T-cell (primary cell): ENCODE results near the gene HTR3A. TPM values are rescaled to one million over a fixed set of nuclear protein-coding genes. Genes with fewer than 3 reads are reported as not detected.

Source experiments
- ATAC-seq, 4 experiments: fragments of 200-7000 bp in 3 of 4; fragments of 150-1000 bp in 1 of 4; cut with Tn5 transposase; replicated peaks in 1 of 4; 1 replicate in 3 of 4; 2 replicates in 1 of 4; pipeline ENCODE4 v1.10.0; 2021; ENCODE audit warnings: moderate library complexity in 3 of 4, mild to moderate bottlenecking in 2 of 4, moderate number of reproducible peaks in 1 of 4
- CTCF ChIA-PET, 2 donors: fragments of 300-600 bp; sonication (Branson Sonifier 250); formaldehyde crosslinking; loops; one replicate each; lab custom pipeline; 2022; ENCODE audit warnings: antibody characterized with exemption in 2 of 2; lab: Charles Lee
- POLR2A ChIA-PET, 2 donors: fragments of 300-600 bp; sonication (Branson Sonifier 250); formaldehyde crosslinking; loops; one replicate each; lab custom pipeline; 2022; ENCODE audit warnings: antibody characterized with exemption in 2 of 2; lab: Charles Lee
- DNase-seq, 35 experiments: peaks; one replicate each; pipeline versions ENCODE4 v3.0.0 to v3.0.0-alpha.2; 2013 to 2023
- H3K27ac ChIP-seq: one replicate; pipeline ENCODE4 v1.5.1; 2013; ENCODE audit warnings: low read length
- H3K27me3 ChIP-seq, 2 experiments: replicated peaks in 1 of 2; 1 replicate in 1 of 2; 2 replicates in 1 of 2; pipeline versions ENCODE4 v1.6.1 to v1.7.0; 2013; ENCODE audit warnings: low read length in 1 of 2, mixed read lengths in 1 of 2; ENCODE audit not compliant: control insufficient read depth in 2 of 2, insufficient read depth in 2 of 2; ENCODE audit errors: extremely low read depth in 1 of 2
- H3K36me3 ChIP-seq, 2 donors: 1 replicate in 1 of 2; 2 replicates in 1 of 2; pipeline versions ENCODE4 v1.6.1 to v1.7.0; 2013; ENCODE audit warnings: low read length in 1 of 2; ENCODE audit not compliant: control insufficient read depth in 2 of 2, insufficient read depth in 1 of 2; ENCODE audit errors: extremely low read depth in 1 of 2
- H3K4me1 ChIP-seq, 2 experiments: 1 replicate in 1 of 2; 2 replicates in 1 of 2; pipeline versions ENCODE4 v1.6.1 to v1.7.0; 2013; ENCODE audit warnings: low read length in 2 of 2, mixed read lengths in 1 of 2; ENCODE audit not compliant: insufficient read depth in 2 of 2, control insufficient read depth in 1 of 2; ENCODE audit errors: extremely low read depth in 1 of 2
- H3K4me3 ChIP-seq, 2 donors: 1 replicate in 1 of 2; 2 replicates in 1 of 2; pipeline versions ENCODE4 v1.5.1 to v1.7.0; 2013; ENCODE audit warnings: mild to moderate bottlenecking in 2 of 2, low read length in 1 of 2, moderate library complexity in 1 of 2; ENCODE audit not compliant: control insufficient read depth in 1 of 2; ENCODE audit errors: extremely low read depth in 1 of 2
- H3K9me3 ChIP-seq: 2 replicates; pipeline ENCODE4 v1.7.0; 2013
- H3K27ac Mint-ChIP-seq, 2 donors: one replicate each; pipeline ENCODE4 v1.8.0; 2020 to 2021; ENCODE audit warnings: mild to moderate bottlenecking in 2 of 2, mixed read lengths in 2 of 2
- H3K27me3 Mint-ChIP-seq, 2 donors: one replicate each; pipeline ENCODE4 v1.8.0; 2021 to 2022; ENCODE audit warnings: mixed read lengths in 2 of 2
- H3K36me3 Mint-ChIP-seq: one replicate; pipeline ENCODE4 v1.8.0; 2021; ENCODE audit warnings: mixed read lengths
- H3K4me1 Mint-ChIP-seq, 3 donors: one replicate each; pipeline ENCODE4 v1.8.0; 2020 to 2022; ENCODE audit warnings: mixed read lengths in 3 of 3, mild to moderate bottlenecking in 1 of 3
- H3K4me3 Mint-ChIP-seq, 3 donors: one replicate each; pipeline ENCODE4 v1.8.0; 2020 to 2022; ENCODE audit warnings: mild to moderate bottlenecking in 3 of 3, mixed read lengths in 3 of 3, moderate library complexity in 3 of 3
- H3K9me3 Mint-ChIP-seq, 3 donors: one replicate each; pipeline ENCODE4 v1.8.0; 2020 to 2022; ENCODE audit warnings: mixed read lengths in 3 of 3
- WGBS: methylation state at CpG from one replicate; pipeline ENCODE4 v1.1.5; 2013; ENCODE audit warnings: missing lambda C conversion rate; ENCODE audit not compliant: insufficient coverage; 5-methylcytosine and 5-hydroxymethylcytosine counted together
- total RNA-seq, 35 experiments: library from RNA in 6 of 35; stranded (reverse) in 6 of 35; fragments of 120-200 nt in 1 of 35; gene quantifications; one replicate each; pipeline versions ENCODE4 v1.2.1 to v1.2.4 and lab custom pipeline; 2013 to 2026

HTR3A gene
- total RNA-seq, 5 donors from 2014 or later (not counting 1 experiment from before 2014, with no cell fraction given) = 0.13 TPM; not detected in 4

- Histone ChIP-seq H3K4me1 (no peaks in the 10 kb centered on the region), H3K27me3 (peaks cover 0 to 21% of the 10 kb centered on the region in 2 experiments), H3K4me3 (no peak overlapping the region), H3K9me3 (no peaks in the 10 kb centered on the region), H3K36me3 (no peaks in the 10 kb centered on the region), H3K27ac (no peak overlapping the region)
- no peaks in the 10 kb centered on the region for H3K4me1 Mint-ChIP-seq
- H3K4me3 Mint-ChIP-seq = no peak overlapping the region
- H3K36me3 Mint-ChIP-seq = no peaks in the 10 kb centered on the region
- peaks cover 5 to 6% of the 10 kb centered on the region in 2 donors for H3K27me3 Mint-ChIP-seq
- WGBS = 90% methylated on average over 10 of the region's 15 CpGs
- ATAC-seq (no peak), DNase-seq (no peak)
- no peak overlapping the region for H3K27ac Mint-ChIP-seq
- ChIA-PET CTCF (no interaction called here), POLR2A (interaction anchor here in 1 of 2 donors (0.6 kb wide), 1 partner anchor 207 kb away, joined by 3 read pairs; no protein-coding TSS in a partner anchor)
- H3K9me3 Mint-ChIP-seq = no peaks in the 10 kb centered on the region
These were observed 3.3 kb upstream of the HTR3A start for GRCh38 chr11:113971506-113972195.

- H3K4me3 Mint-ChIP-seq = no peak overlapping the region
- peaks cover 0 to 46% of the 10 kb centered on the region in 2 experiments for H3K27me3 ChIP-seq
- ChIA-PET POLR2A (interaction anchor here in 1 of 2 donors (0.6 kb wide), 1 partner anchor 20 kb away, joined by 5 read pairs; no protein-coding TSS in a partner anchor), CTCF (interaction anchor here in 1 of 2 donors (0.8 kb wide), 1 partner anchor 283 kb away, joined by 3 read pairs; no protein-coding TSS in a partner anchor)
- no peak for ATAC-seq
- WGBS = 12% methylated on average over 3 of the region's 4 CpGs
- no peaks in the 10 kb centered on the region for H3K9me3 Mint-ChIP-seq
- no peaks in the 10 kb centered on the region for H3K36me3 Mint-ChIP-seq
- H3K4me1 Mint-ChIP-seq = peaks cover 0 to 2% (median 0%) of the 10 kb centered on the region in 3 donors
- H3K36me3 ChIP-seq = no peaks in the 10 kb centered on the region
- H3K27ac ChIP-seq = no peak overlapping the region
- no peak for DNase-seq
- no peaks in the 10 kb centered on the region for H3K9me3 ChIP-seq
- H3K4me3 ChIP-seq = no peak overlapping the region
- H3K27ac Mint-ChIP-seq = no peak overlapping the region
- peaks cover 4 to 19% of the 10 kb centered on the region in 2 donors for H3K27me3 Mint-ChIP-seq
- no peaks in the 10 kb centered on the region for H3K4me1 ChIP-seq
These were observed 2.2 kb downstream of the HTR3A start for GRCh38 chr11:113977071-113977490.

GRCh38 chr11:113977701-113978100 lies 2.8 kb downstream of the HTR3A start:
- DNase-seq (no peak), ATAC-seq (no peak)
- ChIA-PET POLR2A (no interaction called here), CTCF (no interaction called here)
- Mint-ChIP-seq H3K36me3 (no peaks in the 10 kb centered on the region), H3K4me1 (peaks cover 0 to 2% (median 0%) of the 10 kb centered on the region in 3 donors), H3K4me3 (no peak overlapping the region), H3K9me3 (no peaks in the 10 kb centered on the region), H3K27ac (no peak overlapping the region), H3K27me3 (peaks cover 4 to 19% of the 10 kb centered on the region in 2 donors)
- H3K4me3 ChIP-seq = no peak overlapping the region
- H3K27me3 ChIP-seq = peaks cover 0 to 48% of the 10 kb centered on the region in 2 experiments
- WGBS = 88% methylated on average over 10 of the region's 11 CpGs
- no peak overlapping the region for H3K27ac ChIP-seq
- no peaks in the 10 kb centered on the region for H3K4me1 ChIP-seq
- H3K36me3 ChIP-seq = no peaks in the 10 kb centered on the region
- no peaks in the 10 kb centered on the region for H3K9me3 ChIP-seq

- Histone ChIP-seq H3K4me1 (no peaks in the 10 kb centered on the region), H3K9me3 (no peaks in the 10 kb centered on the region), H3K36me3 (no peaks in the 10 kb centered on the region), H3K27ac (no peak overlapping the region), H3K4me3 (no peak overlapping the region), H3K27me3 (peaks cover 0 to 56% of the 10 kb centered on the region in 2 experiments)
- no peak overlapping the region for H3K4me3 Mint-ChIP-seq
- H3K9me3 Mint-ChIP-seq = no peaks in the 10 kb centered on the region
- H3K4me1 Mint-ChIP-seq = peaks cover 0 to 2% (median 0%) of the 10 kb centered on the region in 3 donors
- H3K27ac Mint-ChIP-seq = no peak overlapping the region
- no peak for ATAC-seq
- no peak for DNase-seq
- POLR2A ChIA-PET = no interaction called here
- WGBS = no CpG with 5 or more reads among the region's 1 CpG
- H3K27me3 Mint-ChIP-seq = peaks cover 17 to 25% of the 10 kb centered on the region in 2 donors
- H3K36me3 Mint-ChIP-seq = no peaks in the 10 kb centered on the region
- CTCF ChIA-PET = interaction anchor here in 1 of 2 donors (0.6 kb wide), 1 partner anchor 282 kb away, joined by 6 read pairs; no protein-coding TSS in a partner anchor
These were observed 4.5 kb downstream of the HTR3A start for GRCh38 chr11:113979431-113979830.

GRCh38 chr11:113980785-113981184 lies 5.9 kb downstream of the HTR3A start:
- Histone ChIP-seq H3K4me3 (no peak overlapping the region), H3K9me3 (no peaks in the 10 kb centered on the region), H3K36me3 (no peaks in the 10 kb centered on the region), H3K27me3 (peaks cover 0 to 46% of the 10 kb centered on the region in 2 experiments), H3K27ac (no peak overlapping the region), H3K4me1 (no peaks in the 10 kb centered on the region)
- ATAC-seq (no peak), DNase-seq (no peak)
- peaks cover 22 to 23% of the 10 kb centered on the region in 2 donors for H3K27me3 Mint-ChIP-seq
- no peaks in the 10 kb centered on the region for H3K36me3 Mint-ChIP-seq
- 32% methylated on average over 3 of the region's 6 CpGs for WGBS
- CTCF ChIA-PET = no interaction called here
- H3K4me3 Mint-ChIP-seq = no peak overlapping the region
- no peaks in the 10 kb centered on the region for H3K9me3 Mint-ChIP-seq
- H3K27ac Mint-ChIP-seq = no peak overlapping the region
- POLR2A ChIA-PET = no interaction called here
- H3K4me1 Mint-ChIP-seq = peaks cover 0 to 2% (median 0%) of the 10 kb centered on the region in 3 donors

GRCh38 chr11:113982306-113982705 lies 7.4 kb downstream of the HTR3A start:
- ChIA-PET POLR2A (no interaction called here), CTCF (no interaction called here)
- no peaks in the 10 kb centered on the region for H3K9me3 Mint-ChIP-seq
- H3K36me3 Mint-ChIP-seq = no peaks in the 10 kb centered on the region
- H3K9me3 ChIP-seq = no peaks in the 10 kb centered on the region
- no peak overlapping the region for H3K27ac Mint-ChIP-seq
- no peak overlapping the region for H3K4me3 Mint-ChIP-seq
- peaks cover 20 to 29% of the 10 kb centered on the region in 2 donors for H3K27me3 Mint-ChIP-seq
- no peaks in the 10 kb centered on the region for H3K36me3 ChIP-seq
- ATAC-seq (no peak), DNase-seq (no peak)
- H3K4me1 ChIP-seq = no peaks in the 10 kb centered on the region
- H3K27ac ChIP-seq = no peak overlapping the region
- H3K4me3 ChIP-seq = no peak overlapping the region
- peaks cover 0 to 2% (median 0%) of the 10 kb centered on the region in 3 donors for H3K4me1 Mint-ChIP-seq
- H3K27me3 ChIP-seq = peaks cover 0 to 48% of the 10 kb centered on the region in 2 experiments
